Glutamatergic neuron (in vitro differentiated cells): ENCODE measurements around the gene SREBF2. TPM values are rescaled to one million over a fixed set of nuclear protein-coding genes. Genes with fewer than 3 reads are reported as not detected.
"Not testable (repeated sequence)": the region's sequence is repeated elsewhere in the genome, so short reads cannot be mapped to it uniquely, and the experiment has no call there.

Experiments used
- DNase-seq: peaks from one replicate; pipeline ENCODE4 v3.0.0; 2022
- H3K27ac Mint-ChIP-seq: one replicate; pipeline ENCODE4 v1.8.0; 2020; ENCODE audit warnings: mild to moderate bottlenecking, mixed read lengths, inconsistent platforms; ENCODE audit not compliant: unreplicated experiment
- H3K27me3 Mint-ChIP-seq: one replicate; pipeline ENCODE4 v1.8.0; 2020; ENCODE audit warnings: mild to moderate bottlenecking, moderate library complexity, mixed read lengths, inconsistent platforms; ENCODE audit not compliant: unreplicated experiment
- H3K36me3 Mint-ChIP-seq: one replicate; pipeline ENCODE4 v1.8.0; 2020; ENCODE audit warnings: mild to moderate bottlenecking, mixed read lengths, inconsistent platforms; ENCODE audit not compliant: unreplicated experiment
- H3K4me1 Mint-ChIP-seq: one replicate; pipeline ENCODE4 v1.8.0; 2020; ENCODE audit warnings: mild to moderate bottlenecking, low read depth, mixed read lengths, inconsistent platforms; ENCODE audit not compliant: unreplicated experiment
- H3K4me3 Mint-ChIP-seq: one replicate; pipeline ENCODE4 v1.8.0; 2020; ENCODE audit warnings: mild to moderate bottlenecking, mixed read lengths, inconsistent platforms; ENCODE audit not compliant: unreplicated experiment
- H3K9me3 Mint-ChIP-seq: one replicate; pipeline ENCODE4 v1.8.0; 2020; ENCODE audit warnings: mild to moderate bottlenecking, moderate library complexity, mixed read lengths, inconsistent platforms; ENCODE audit not compliant: unreplicated experiment
- total RNA-seq: library from RNA; stranded (reverse); fragmentation: NEBNext Ultra II Directional; extraction: Animal tissue kit (Norgen Biotek cat#: 25700); gene quantifications from one replicate; pipeline ENCODE4 v1.2.1, GENCODE V29; 2021; ENCODE audit not compliant: unreplicated experiment
- TF ChIP-seq, protein P1 (sequence below): fragments of 200-600 bp; sonication (generic); IDR thresholded peaks from one replicate; pipeline ENCODE4 v1.5.0; 2021; ENCODE audit not compliant: partially characterized antibody, unreplicated experiment

SREBF2 gene
- total RNA-seq, 1 donor from 2014 or later = 291 TPM

GRCh38 chr22:41946629-41947423 is 113.9 kb downstream of the SREBF2 start, which contains the start of gene CENPM:
Gene CENPM (minus strand): TSS chr22:41947152. CDS start chr22:41947076, 76 bp downstream.
- Mint-ChIP-seq H3K4me3 (peak within 1 kb of the TSS; percentile 85), H3K36me3 (no peaks in the 10 kb centered on the region), H3K9me3 (peaks cover 6% of the 10 kb centered on the region), H3K27ac (peak within 1 kb of the TSS; percentile 43), H3K4me1 (peaks cover 8% of the 10 kb centered on the region), H3K27me3 (peaks cover 3% of the 10 kb centered on the region)
- TF ChIP-seq, protein P1, sequence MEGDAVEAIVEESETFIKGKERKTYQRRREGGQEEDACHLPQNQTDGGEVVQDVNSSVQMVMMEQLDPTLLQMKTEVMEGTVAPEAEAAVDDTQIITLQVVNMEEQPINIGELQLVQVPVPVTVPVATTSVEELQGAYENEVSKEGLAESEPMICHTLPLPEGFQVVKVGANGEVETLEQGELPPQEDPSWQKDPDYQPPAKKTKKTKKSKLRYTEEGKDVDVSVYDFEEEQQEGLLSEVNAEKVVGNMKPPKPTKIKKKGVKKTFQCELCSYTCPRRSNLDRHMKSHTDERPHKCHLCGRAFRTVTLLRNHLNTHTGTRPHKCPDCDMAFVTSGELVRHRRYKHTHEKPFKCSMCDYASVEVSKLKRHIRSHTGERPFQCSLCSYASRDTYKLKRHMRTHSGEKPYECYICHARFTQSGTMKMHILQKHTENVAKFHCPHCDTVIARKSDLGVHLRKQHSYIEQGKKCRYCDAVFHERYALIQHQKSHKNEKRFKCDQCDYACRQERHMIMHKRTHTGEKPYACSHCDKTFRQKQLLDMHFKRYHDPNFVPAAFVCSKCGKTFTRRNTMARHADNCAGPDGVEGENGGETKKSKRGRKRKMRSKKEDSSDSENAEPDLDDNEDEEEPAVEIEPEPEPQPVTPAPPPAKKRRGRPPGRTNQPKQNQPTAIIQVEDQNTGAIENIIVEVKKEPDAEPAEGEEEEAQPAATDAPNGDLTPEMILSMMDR = no peak
- DNase-seq = peak; percentile 94

DNA sequence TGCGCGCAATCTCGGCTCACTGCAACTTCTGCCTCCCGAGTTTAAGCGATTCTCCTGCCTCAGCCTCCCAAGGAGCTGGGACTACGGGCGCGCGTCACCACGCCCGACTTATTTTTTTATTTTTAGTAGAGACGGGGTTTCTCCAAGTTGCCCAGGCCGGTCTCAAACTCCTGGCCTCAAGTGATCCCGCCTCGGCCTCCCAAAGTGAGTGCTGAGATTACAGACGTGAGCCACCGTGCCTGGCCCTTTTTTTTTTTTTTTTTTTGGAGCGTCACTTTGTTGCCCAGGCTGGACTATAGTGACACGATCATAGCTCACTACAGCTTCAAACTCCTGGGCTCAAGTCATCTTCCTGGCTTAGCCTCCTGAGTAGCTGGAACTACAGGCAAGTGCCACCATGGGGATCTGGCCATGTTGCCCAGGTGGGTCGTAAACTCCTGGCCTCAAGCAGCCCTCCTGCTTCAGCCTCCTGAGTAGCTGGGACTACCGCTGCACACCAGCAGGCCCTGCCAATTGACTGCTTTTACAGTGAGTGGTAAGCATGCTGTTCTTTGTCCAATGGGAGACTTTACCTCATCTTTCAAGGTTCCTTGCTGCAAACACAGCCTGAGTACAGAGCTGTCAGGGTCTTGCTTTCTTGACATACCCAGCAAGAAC is 114.6 kb downstream of the SREBF2 start:
- H3K27me3 Mint-ChIP-seq = peaks cover 3% of the 10 kb centered on the region
- TF ChIP-seq, protein P1 = no peak
- H3K36me3 Mint-ChIP-seq = no peaks in the 10 kb centered on the region
- H3K4me1 Mint-ChIP-seq = peaks cover 13% of the 10 kb centered on the region
- peak overlapping the region; percentile 84 for H3K4me3 Mint-ChIP-seq
- H3K27ac Mint-ChIP-seq = no peak overlapping the region
- H3K9me3 Mint-ChIP-seq = peaks cover 6% of the 10 kb centered on the region
- no peak for DNase-seq

DNA sequence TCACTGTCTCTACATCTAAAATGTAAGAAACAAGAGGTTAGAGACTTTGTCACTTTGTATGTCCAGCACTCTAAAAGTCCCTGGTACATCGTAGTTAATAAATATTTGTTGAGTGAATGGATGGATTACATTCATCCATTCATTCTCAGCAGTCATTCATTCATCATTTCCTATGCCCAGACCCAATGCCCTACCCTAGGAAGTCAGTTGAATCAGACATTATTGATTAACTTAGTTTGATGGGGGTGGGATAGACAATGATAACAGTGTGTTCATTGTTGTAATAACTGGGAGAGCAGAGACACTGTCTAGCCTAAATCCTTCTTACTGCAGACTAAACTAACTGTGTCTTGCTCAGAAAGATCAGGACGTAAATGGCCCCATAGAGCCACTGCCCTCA is 115.2 kb downstream of the SREBF2 start:
- H3K27me3 Mint-ChIP-seq = peaks cover 3% of the 10 kb centered on the region
- no peak for DNase-seq
- no peaks in the 10 kb centered on the region for H3K36me3 Mint-ChIP-seq
- peaks cover 6% of the 10 kb centered on the region for H3K9me3 Mint-ChIP-seq
- no peak overlapping the region for H3K4me3 Mint-ChIP-seq
- TF ChIP-seq, protein P1 = no peak
- no peak overlapping the region for H3K27ac Mint-ChIP-seq
- H3K4me1 Mint-ChIP-seq = peaks cover 13% of the 10 kb centered on the region

- H3K27me3 Mint-ChIP-seq, H3K4me3 Mint-ChIP-seq, H3K9me3 Mint-ChIP-seq, DNase-seq, H3K27ac Mint-ChIP-seq, H3K36me3 Mint-ChIP-seq: not testable (repeated sequence)
- H3K4me1 Mint-ChIP-seq = peaks cover 13% of the 10 kb centered on the region
Measured at GRCh38 chr22:41948928-41949296, 116.0 kb downstream of the SREBF2 start.

DNA sequence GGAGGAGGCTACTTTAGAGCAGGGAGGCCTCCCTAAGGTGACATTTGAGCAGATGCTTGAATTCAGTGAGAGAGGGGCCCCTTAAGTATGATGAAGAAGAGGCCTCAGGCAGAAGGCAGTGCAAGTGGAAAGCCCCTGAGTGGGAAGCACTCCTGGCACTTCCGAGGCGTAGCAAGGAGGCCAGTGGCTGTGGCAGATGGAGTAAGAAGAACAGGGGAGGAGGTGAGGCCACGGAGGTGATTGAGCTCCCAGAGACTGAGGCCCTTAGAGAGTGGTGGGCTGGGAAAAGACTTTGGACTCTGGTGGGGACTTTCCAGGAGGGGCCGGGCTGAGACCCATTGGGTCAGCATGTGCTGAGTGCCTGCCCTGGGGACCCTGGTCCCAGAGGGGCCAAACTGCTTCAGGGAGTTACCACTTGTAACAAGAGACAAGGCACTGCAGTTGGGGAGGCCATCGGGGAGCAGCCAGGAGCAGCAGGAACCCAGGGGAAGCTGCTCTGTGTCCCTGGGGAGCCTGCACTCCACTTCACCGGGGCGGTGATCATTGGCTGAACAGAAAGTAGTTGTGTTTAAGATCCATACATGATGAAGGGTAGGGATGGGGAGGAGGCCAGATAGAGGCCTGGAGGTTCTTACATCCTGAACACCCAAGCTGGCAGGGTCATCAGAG is 116.5 kb downstream of the SREBF2 start:
- H3K27ac Mint-ChIP-seq = no peak overlapping the region
- H3K36me3 Mint-ChIP-seq = no peaks in the 10 kb centered on the region

More for the DNA sequence above, 116.5 kb downstream of the SREBF2 start:
- H3K27me3 Mint-ChIP-seq = peaks cover 4% of the 10 kb centered on the region
- H3K9me3 Mint-ChIP-seq = peaks cover 4% of the 10 kb centered on the region
- H3K4me3 Mint-ChIP-seq = no peak overlapping the region
- H3K4me1 Mint-ChIP-seq = peaks cover 13% of the 10 kb centered on the region
- DNase-seq = no peak
- TF ChIP-seq, protein P1 = no peak
